Right lobe of liver (tissue), 4 donors: Measurements from ENCODE around the gene SMG7.

Source experiments
- POLR2A ChIP-seq: fragments of 450-650 bp; IDR thresholded peaks from one replicate; pipeline ENCODE4 v1.6.1; 2017; ENCODE audit warnings: antibody characterized with exemption, mild to moderate bottlenecking
- TF ChIP-seq, protein P1 (sequence below), 4 donors: fragments of 200-600 bp in 3 of 4; fragments of 450-650 bp in 1 of 4; IDR thresholded peaks; one replicate each; pipeline versions ENCODE4 v1.5.1 to v1.8.0; 2016 to 2022; ENCODE audit warnings: antibody characterized with exemption in 4 of 4, mild to moderate bottlenecking in 2 of 4
- donor health status: DM: no; HTN: no; CAD: no.
- donor health status: DM: no; HTN: no; CAD: no.
- donor health status: DM: no; HTN: yes; CAD: no.

DNA sequence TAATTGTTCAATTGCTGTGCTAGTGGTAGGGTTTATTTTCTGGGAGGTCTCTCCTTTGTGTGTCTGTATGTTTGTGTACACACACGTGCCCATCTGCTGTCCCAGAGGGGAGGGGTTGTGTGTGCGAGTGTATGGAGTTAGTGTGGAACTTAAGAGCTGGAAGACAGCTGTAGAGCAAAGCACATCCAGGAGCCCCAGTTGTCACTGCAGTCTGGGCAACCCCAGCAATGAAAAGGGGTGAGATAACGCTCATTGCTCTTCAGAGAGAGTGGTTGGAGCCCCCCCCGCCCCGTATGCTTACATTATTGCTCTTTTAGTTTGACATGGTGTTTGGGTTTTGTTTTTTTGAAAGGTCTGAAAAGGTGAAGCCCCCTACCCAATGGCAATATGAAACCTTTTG is 81.0 kb downstream of the SMG7 start:
- TF ChIP-seq, protein P1, sequence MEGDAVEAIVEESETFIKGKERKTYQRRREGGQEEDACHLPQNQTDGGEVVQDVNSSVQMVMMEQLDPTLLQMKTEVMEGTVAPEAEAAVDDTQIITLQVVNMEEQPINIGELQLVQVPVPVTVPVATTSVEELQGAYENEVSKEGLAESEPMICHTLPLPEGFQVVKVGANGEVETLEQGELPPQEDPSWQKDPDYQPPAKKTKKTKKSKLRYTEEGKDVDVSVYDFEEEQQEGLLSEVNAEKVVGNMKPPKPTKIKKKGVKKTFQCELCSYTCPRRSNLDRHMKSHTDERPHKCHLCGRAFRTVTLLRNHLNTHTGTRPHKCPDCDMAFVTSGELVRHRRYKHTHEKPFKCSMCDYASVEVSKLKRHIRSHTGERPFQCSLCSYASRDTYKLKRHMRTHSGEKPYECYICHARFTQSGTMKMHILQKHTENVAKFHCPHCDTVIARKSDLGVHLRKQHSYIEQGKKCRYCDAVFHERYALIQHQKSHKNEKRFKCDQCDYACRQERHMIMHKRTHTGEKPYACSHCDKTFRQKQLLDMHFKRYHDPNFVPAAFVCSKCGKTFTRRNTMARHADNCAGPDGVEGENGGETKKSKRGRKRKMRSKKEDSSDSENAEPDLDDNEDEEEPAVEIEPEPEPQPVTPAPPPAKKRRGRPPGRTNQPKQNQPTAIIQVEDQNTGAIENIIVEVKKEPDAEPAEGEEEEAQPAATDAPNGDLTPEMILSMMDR (IDR thresholded peaks at IDR 0.05), result no peak
- TF ChIP-seq POLR2A, result no peak
